ENCODE measurements around the gene ABT1.

DNA sequence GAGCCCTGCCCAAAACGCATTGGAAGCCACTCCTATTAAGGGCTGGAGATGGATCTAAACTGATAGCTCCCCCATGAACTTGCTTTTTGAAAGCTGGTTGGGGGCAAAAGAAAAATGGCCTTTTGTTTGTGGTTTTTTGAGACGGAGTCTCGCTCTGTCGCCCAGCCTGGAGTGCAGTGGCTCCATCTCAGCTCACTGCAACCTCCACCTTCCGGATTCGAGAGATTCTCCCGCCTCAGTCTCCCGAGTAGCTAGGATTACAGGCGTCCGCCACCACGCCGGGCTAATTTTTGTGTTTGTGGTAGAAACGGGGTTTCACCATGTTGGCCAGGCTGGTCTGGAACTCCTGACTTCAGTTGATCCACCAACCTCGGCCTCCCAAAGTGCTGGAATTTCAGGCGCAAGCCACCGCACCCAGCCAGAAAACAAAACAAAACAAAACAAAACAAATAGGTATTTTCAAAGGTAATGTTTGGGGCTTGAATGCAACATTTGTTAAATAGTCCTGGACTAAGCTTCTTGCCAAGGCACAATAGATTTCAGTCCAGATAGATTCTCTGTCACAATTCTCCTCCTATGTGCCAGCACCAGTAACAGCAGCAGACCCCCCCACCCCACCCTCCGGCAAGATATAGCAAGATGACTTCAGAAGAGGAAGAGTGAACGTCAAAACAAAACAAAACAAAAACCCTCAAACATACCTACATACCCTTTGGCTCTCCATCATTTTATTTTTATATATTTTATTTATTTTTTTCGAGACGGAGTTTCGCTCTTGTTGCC, 26.5 kb upstream of the ABT1 start:
- TF ChIP-seq, protein P1, sequence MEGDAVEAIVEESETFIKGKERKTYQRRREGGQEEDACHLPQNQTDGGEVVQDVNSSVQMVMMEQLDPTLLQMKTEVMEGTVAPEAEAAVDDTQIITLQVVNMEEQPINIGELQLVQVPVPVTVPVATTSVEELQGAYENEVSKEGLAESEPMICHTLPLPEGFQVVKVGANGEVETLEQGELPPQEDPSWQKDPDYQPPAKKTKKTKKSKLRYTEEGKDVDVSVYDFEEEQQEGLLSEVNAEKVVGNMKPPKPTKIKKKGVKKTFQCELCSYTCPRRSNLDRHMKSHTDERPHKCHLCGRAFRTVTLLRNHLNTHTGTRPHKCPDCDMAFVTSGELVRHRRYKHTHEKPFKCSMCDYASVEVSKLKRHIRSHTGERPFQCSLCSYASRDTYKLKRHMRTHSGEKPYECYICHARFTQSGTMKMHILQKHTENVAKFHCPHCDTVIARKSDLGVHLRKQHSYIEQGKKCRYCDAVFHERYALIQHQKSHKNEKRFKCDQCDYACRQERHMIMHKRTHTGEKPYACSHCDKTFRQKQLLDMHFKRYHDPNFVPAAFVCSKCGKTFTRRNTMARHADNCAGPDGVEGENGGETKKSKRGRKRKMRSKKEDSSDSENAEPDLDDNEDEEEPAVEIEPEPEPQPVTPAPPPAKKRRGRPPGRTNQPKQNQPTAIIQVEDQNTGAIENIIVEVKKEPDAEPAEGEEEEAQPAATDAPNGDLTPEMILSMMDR (conservative IDR thresholded peaks at IDR 0.05; ENCODE audit: low read depth, low read length) = no peak
- TF ChIP-seq EZH2 (IDR thresholded peaks at IDR 0.05; ENCODE audit: low read length, unreplicated experiment) = no peak
